IPS-11a (cell line): Measurements from ENCODE around the gene DEFB124.
"Not testable (repeated sequence)": the region's sequence is repeated elsewhere in the genome, so short reads cannot be mapped to it uniquely, and the experiment has no call there.

Experiments
- H3K4me3 ChIP-seq: one replicate; pipeline ENCODE4 v1.5.1; 2013; ENCODE audit warnings: low read depth, low read length, control low read depth

Gene DEFB124

DNA sequence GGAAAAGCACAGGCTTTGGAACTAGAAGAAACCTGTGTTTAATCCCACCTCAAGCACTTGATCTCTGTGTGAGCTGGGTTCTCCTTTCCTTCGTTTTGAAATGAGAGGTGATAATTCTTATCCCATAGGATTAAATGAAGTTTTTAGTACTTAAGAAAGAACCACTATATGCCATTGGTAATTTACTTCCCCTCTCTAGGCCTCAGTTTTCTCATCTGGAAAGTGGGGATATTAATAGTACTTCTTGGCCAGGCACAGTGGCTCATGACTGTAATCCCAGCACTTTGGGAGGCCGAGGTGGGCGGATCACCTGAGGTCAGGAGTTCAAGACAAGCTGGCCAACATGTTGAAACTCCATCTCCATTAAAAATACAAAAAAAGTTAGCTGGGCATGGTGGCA lies 14.2 kb upstream of the DEFB124 start:
- no peak overlapping the region for H3K4me3 ChIP-seq

DNA sequence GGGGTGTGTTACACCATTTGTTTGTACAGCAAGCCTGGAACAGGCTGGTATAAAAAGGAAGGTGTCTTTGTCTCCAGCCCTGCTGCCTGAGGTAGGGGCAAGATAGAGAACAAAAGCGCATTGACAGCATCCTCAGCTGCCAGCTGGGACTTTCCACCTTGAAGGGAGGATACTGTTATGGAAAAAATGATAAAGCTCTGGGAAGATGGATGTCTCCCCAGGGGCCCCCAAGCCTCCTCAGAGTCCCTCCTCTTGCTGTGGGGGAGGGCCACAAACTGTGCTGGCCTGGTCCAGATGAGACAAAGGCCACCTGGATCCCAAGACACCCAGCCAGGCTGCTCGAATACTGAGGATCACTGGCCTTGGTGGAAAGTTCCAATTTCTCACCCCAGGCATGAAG lies 13.2 kb upstream of the DEFB124 start:
- no peak overlapping the region for H3K4me3 ChIP-seq

DNA sequence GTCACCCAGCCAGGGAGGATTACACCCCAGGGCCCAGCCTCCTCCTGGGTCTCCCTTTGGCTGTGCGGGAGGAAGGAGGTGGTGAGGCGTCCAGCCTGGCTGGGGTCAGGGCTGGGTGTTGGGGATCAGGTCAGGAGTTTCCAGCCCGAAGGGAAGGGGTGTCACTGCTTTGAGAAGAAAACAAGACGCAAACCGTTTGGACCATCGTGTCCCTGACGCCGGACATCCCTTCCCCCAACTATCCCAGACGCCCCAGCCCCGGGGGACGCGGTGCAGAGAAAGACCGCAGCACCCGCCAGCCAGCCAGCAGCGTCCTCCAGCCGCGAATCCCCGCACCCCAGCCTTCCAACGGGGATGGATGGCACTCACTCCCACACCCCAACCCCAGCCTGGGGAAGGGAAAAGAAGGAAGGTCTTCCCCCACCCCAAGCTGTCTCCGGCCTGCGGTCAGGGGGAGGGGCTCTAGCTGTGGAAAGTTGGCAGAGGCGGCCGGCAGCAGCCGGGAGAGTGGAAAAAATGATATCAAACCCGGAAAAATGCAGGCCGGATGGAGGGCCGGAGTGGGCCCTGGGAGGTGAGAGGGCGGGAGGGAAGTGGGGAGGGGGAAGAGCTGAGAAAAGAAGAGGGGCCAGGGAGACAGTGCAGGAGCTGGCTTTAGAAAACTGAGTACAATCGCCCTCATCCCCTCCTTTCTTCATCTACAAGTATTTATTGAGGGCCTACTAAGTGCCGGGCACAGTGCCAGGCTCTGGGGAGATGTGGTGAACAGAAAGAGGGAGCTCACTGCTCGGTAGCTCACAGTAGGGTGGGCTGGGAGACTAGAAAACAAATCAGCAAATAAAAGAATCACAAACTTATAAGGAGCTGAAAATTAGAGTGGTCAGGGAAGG lies 10.8 kb upstream of the DEFB124 start:
- peak overlapping the region; percentile 39 for H3K4me3 ChIP-seq

DNA sequence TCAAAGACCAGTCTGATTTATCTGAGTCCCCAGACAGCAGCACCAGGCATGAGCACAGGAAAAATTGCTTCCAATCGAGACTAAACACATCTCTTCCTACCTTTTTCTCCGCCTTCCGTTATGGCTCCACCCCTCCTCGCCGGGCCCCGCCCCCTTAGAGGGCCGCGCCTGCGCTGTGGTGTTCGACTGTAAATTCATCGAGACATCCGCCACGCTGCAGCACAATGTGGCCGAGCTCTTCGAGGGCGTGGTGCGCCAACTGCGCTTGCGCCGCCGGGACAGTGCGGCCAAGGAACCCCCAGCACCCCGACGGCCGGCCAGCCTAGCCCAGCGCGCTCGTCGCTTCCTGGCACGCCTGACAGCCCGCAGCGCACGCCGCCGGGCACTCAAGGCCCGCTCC lies 9.1 kb upstream of the DEFB124 start:
- no peak overlapping the region for H3K4me3 ChIP-seq

DNA sequence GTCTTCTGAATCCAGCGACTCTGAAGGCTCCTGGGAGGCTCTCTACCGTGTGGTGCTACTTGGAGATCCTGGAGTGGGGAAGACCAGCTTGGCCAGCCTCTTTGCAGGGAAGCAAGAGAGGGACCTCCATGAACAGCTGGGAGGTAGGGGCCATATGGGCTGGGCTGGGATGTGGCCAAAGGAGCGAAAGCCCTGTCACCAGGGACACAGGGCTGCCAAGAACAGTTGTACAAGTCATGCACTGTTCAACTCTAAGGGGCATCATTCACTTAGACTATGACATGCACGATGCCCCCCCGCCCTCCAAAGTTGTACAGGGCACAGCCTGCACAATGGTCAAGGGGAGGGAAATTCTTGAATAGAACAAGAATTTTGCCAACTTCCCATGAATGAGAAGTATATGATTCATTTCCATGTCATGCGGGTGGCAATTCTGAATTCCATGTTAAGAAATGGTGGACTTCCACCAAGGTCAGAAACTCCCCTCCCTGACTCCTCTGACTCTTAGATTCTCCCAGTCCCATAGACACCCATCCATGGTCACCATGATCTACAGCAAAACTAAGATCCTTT lies 1.8 kb upstream of the DEFB124 start:
- H3K4me3 ChIP-seq: no peak overlapping the region

DNA sequence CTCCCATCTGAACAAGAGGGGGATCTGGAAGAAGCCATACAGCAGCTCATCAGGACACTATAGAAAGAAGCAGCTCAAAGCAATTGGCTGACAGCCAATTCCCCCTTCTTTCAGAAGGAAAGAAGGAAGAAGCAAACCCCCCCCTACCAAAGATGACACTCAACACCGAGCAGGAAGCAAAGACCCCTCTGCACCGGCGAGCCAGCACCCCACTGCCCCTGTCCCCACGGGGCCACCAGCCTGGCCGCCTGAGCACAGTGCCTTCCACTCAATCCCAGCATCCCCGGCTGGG lies 1.3 kb upstream of the DEFB124 start:
- no peak overlapping the region for H3K4me3 ChIP-seq

DNA sequence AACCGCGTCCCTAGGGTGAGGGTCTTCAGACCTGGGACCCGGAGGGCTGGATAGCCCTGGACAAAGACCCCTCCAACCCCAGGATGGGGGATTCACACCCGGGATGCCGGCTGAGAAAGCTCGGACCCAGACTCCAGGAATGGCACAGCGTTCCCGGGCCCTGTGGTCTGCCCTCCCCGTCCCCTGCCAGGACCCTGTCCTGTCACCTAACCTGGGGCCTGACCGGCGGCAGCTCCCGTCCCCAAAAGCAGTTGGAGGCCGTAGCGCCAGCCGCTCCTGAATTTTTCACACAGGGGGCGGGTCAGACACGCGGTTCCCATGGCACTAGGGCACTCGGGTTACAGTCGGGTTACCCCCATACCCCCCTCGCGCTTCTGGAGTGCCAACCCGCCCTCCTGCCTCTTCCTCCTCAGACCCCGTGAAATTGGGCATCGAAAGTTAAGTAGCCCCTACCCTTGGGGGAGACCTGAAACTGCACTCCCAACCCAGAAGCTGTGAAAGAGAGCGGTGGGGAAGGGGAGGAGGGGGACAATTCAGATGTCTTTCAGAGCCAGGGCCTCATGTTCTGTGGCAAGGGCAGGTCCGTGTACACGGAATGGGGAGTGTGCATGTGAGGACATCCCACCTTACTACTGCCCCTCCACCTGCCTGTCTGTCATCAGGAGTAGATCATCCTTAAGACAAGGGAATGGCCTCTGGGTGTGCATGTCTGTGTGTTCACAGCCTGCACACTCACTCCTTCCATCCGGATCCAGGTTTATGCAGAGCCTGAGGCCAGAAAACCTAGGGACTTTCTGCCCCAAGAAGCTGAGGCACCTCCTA lies 756 bp upstream of the DEFB124 start:
- H3K4me3 ChIP-seq: peak overlapping the region; percentile 54

DNA sequence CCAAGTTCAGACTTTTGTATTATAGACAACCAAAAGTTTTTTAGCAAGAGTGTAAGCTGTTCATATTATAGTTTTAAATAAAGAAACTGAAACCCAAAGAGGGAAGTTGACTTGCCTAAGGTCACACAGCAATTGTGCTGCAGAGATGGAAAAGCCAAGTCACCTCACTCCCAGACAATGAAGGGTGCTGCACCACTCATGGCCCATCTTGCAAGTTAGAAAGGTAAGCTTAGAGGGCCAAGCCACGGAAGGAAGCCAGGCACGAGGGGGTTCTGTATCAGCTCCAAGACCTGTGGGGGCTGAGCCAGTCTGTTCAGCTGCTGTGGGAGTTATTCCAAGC lies 860 bp downstream of the DEFB124 start:
- no peak overlapping the region for H3K4me3 ChIP-seq

DNA sequence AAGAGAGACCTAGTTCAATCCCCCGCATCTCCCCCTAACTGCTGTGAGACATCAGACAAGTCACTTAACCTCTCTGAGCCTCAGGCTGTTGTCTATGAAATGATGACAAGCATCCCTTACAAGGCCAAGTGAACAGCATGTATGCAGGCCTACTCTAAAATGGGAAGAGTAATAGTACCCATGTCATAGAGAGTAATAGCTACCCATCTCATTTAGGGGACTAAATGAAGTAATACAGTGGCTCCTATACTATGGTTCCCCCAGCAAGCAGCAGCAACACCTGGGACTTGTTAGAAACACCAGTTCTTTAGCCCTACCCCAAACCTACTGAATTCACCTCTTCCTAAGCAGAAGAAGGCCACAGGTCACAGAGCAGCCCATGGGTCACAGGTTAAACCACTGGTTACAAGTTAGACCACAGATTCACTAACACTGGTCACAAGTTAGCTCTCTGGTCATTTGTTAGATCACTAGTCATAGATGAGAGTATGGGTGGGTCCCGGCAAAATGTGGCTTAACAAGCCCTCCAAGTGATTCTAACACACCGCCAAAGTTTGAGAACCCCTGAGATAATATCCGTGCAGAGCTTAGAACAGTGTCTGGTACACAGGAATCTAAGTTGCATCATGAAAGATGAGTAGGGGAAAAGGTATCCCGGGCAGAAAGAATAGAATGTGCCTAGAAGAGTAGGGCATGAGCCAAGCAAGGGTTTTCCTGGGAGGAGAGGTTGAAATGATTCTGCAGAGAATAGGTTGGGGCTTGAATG lies 1.4 kb downstream of the DEFB124 start:
- H3K4me3 ChIP-seq: no peak overlapping the region

DNA sequence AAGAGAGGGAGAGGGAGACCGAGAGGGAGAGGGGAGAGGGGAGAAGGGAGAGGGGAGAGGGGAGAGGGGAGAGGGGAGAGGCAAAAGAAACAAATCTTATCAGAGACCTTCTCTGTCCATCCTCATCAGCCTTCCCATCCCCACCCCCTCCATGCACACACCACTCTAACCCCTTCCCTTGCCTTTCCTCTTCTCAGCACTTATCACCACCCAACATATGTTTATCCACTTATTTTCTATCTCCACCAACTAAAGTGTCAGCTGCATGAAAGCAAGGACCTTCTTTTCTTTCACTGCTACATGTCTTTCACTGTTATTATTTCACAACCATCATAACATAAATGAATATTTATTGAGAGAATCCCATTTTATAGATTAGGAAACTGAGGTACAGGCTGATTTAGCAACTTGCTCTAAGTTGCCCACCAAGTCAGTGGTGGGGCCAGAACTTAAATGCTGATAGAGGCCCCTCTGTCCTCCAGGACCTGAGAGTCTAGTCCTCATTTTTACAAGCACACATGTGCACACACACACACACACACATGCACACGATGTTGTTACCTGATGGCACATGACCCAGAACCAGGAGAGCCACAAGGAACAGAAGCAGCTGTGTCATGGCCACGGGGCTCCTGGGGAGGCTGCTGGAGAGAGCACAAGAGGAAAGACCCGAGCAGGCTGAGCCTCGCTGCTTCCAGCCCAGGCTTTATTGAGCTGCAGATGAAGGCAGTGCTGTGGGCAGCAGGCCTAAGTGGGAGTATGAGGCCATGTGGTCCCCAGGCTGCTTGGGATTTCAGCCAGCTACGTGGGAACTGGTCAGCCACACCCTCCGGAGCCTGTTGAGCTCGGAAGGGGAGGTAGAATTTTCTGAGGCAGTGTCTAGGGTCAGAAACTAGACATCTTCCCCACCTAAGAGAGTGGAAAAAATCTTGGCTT lies 2.3 kb downstream of the DEFB124 start:
- no peak overlapping the region for H3K4me3 ChIP-seq

DNA sequence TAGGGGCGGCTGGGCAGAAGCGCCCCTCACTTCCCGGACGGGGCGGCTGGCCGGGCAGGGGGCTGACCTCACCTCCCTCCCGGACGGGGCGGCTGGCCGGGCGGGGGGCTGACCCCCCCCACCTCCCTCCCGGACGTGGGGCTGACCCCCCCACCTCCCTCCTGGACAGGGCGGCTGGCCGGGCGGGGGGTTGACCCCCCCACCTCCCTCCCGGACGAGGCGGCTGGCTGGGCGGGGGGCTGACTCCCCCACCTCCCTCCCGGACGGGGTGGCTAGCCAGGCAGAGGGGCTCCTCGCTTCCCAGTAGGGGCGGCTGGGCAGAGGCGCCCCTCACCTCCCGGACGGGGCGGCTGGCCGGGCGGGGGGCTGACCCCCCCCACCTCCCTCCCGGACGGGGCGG lies 4.0 kb downstream of the DEFB124 start:
- H3K4me3 ChIP-seq: not testable (repeated sequence)

DNA sequence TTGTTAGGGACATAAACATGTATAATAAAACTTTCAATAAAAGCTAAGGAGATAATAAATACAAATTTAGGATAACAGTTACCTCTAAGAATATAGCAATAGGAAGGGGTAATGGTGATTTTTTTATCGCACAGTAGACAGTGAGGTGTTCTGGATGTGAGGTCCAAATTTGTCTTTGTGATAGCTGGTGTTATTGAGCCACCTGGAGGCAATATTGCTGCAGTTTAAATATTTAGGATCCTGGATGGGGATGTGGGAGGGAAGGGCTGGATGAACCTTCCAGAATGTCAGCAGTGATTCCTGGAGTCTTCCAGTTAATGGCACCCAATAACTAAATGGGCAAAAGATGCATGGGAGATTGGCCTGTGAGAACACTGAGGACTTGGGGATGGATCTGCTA lies 20.6 kb downstream of the DEFB124 start:
- H3K4me3 ChIP-seq: no peak overlapping the region

DNA sequence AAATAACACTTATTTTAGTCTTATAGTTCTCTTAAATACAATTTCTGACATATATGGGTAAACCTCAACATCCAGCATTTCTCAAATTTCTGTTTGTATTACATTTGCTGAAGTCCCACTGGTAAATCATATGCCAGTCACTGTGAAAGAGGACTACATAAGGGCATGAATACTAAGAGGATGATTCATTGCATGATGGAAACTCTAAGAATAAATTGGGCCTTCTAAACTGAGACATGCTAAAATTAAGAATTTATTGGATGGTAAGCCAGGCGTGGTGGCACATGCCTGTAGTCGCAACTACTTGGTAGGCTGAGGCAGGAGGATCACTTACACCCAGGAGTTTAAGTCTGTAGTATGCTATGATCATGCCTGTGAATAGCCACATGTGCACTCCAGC lies 22.4 kb downstream of the DEFB124 start:
- H3K4me3 ChIP-seq: no peak overlapping the region

DNA sequence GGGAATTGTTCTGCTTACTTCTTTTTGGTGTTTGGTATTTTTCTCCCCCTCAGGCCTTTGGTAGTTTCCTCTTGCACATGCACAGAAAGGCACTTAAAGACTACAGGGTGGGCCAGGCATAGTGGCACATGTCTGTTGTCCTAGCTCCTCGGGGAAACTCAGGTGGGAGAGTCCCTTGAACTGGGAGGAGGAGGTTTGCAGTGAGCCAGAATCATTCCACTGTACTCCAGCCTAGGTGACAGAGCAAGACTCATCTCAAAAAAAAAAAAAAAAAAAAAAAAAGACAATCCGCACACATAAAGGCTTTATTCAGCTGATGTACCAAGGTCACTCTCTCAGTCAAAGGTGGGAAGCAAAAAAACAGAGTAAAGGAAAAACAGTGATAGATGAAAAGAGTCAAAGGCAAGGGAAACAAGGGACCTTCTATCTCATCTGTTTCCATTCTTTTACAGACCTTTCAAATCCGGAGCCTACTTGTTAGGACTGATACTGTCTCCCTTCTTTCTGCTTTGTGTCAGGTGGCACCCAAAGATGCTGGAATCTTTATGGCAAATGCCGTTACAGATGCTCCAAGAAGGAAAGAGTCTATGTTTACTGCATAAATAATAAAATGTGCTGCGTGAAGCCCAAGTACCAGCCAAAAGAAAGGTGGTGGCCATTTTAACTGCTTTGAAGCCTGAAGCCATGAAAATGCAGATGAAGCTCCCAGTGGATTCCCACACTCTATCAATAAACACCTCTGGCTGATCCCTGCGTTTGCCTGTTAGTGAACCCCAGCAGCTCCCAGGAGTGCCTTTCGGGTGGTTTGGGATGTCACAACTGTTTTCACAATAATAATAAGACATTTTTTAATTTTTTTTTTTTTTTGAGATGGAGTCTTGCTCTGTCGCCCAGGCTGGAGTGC lies 25.2 kb downstream of the DEFB124 start:
- H3K4me3 ChIP-seq: no peak overlapping the region

DNA sequence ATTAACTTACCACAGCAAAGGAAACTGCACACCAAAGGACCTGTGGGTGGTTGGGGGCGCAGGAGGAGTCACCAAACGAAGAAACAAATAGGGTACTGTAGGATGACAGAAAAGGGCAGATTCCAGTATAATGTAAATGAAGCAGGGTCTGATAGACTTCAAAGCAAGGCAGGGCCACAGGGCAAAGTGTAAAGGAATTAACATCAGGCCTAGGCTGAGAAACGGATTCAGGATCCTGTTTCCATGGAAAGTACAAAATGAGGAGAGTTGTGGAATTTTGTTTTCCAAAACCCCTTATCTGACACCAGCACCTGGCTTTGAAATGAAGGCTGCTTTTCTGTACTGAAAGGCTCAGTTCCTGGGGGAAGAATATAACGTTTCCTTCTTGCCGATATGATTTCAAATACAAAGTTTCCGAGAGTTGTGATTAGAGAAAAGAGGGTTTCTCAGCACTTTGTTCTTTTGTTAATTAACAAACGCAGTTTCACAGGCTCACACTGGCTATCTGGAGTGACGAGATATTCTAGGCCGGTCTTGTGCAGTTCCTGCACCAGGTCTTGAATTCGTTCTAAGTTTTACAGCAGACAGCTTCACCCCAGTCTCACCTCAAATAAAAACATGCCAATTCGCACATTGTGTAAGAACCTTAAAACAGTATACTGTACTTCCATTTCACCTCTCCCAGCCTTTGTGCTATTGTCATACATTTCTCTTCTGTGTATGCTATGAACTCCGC lies 28.7 kb downstream of the DEFB124 start:
- H3K4me3 ChIP-seq: no peak overlapping the region

DNA sequence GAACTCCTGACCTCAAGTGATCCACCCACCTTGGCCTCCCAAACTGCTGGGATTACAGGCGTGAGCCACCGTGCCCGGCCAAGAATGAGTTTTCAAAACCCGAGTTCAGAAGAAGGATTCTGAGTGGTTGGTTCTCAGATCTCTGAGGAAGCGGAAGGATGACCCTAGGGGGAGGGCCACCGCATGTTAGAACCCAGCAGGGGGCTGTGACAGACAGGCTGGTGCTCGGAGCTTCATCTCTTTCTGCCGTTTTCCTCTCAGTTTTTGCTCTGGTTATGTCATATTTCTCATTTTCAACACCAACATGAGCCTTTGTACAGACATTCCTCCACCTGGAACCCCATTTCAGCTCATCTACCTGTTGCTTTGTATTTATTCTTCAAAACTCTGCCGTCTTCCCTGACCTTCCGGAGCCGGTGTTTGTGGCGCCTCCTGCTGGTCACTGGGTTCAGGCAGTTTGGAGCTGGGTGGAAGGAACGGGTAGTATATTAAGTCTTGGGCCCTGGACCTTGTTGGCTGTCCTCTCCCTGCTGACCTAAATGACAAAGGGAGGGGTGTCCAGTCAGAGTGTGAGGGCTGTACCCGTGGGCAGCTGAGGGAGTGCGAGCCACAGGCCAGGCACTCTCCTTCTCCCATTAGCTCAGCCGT lies 34.8 kb downstream of the DEFB124 start, which contains the start of gene DEFB123:
DEFB123 (plus strand) TSS at position 621 of the 648 bp plus-strand sequence. CDS start 67 bp downstream, outside the sequence.
- no peak within 1 kb of the TSS for H3K4me3 ChIP-seq

DNA sequence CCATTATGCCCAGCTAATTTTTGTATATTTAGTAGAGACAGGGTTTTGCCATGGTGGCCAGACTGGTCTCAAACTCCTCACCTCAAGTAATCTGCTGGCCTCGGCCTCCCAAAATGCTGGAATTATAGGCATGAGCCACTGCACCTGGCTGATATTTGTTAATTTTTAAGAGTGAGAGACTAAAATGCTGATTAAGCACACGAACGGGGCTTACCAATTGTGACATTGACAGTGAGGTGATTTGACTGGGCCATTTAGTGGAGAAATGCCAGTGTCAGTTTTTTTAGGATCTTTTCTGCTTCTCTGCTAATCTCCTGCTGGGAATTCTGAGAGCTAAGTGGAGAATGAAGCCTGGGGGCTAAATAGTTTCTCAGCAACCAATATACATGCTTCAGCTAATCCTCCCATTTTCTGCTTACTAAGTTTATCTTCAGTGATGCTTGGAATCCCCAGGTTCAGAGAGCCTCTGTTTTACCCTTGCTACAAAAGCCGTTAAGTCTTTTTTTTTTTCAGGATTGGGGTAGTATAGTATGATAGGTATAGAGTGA lies 44.3 kb downstream of the DEFB124 start:
- H3K4me3 ChIP-seq: no peak overlapping the region

DNA sequence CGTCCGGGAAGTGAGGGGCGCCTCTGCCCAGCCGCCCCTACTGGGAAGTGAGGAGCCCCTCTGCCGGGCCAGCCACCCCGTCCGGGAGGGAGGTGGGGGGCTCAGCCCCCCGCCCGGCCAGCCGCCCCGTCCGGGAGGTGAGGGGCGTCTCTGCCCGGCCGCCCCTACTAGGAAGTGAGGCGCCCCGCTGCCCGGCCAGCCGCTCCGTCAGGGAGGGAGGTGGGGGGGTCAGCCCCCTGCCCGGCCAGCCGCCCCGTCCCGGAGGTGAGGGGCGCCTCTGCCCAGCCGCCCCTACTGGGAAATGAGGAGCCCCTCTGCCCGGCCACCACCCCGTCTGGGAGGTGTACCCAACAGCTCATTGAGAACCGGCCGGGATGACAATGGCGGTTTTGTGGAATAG lies 47.4 kb downstream of the DEFB124 start:
- H3K4me3 ChIP-seq: not testable (repeated sequence)
